SK-N-SH (cell line): ENCODE measurements around the gene ADD3. TPM values are rescaled to one million over a fixed set of nuclear protein-coding genes. Genes with fewer than 3 reads are reported as not detected.

Experiments used
- CTCF ChIA-PET: fragments of 300-600, 350-600 bp; formaldehyde crosslinking; extraction: SDS; loops from one replicate; lab custom pipeline; 2021; lab: Yijun Ruan, JAX
- POLR2A ChIA-PET: fragments of 350-600 bp; sonication (Branson Sonifier 250); formaldehyde crosslinking; extraction: SDS; loops from one replicate; lab custom pipeline; 2020; ENCODE audit warnings: antibody characterized with exemption, inconsistent platforms; lab: Yijun Ruan, JAX
- DNase-seq: peaks from one replicate; pipeline ENCODE4 v3.0.0; 2012
- H2AFZ ChIP-seq: fragments of 200-600 bp; sonication (generic); 2 replicates; pipeline ENCODE4 v1.8.1; 2016; ENCODE audit warnings: antibody characterized with exemption, mild to moderate bottlenecking, low read depth
- H3F3A ChIP-seq: fragments of 200-600 bp; sonication (generic); replicated peaks from 2 replicates; pipeline ENCODE3; 2016; ENCODE audit warnings: antibody characterized with exemption, mild to moderate bottlenecking; ENCODE audit not compliant: insufficient read depth
- H3K27ac ChIP-seq, 2 experiments: fragments of 200-500 bp in 1 of 2; fragments of 200-600 bp in 1 of 2; sonication (Bioruptor generic) in 1 of 2; sonication (generic), shearing (Covaris generic) in 1 of 2; 2 replicates each; pipeline versions ENCODE4 v1.5.1 to v1.6.1; 2014 to 2016; ENCODE audit warnings: low read depth in 2 of 2, inconsistent platforms in 1 of 2, low read length in 1 of 2, mild to moderate bottlenecking in 1 of 2, mixed read lengths in 1 of 2
- H3K27me3 ChIP-seq: fragments of 200-600 bp; sonication (generic), shearing (Covaris generic); 2 replicates; pipeline ENCODE4 v1.6.1; 2016; ENCODE audit warnings: mixed run types; ENCODE audit not compliant: insufficient read depth
- H3K36me3 ChIP-seq, 2 experiments: fragments of 200-500 bp in 1 of 2; fragments of 200-600 bp in 1 of 2; sonication (Bioruptor generic) in 1 of 2; sonication (generic) in 1 of 2; replicated peaks in 1 of 2; 2 replicates each; pipeline versions ENCODE3 to v1.5.1; 2014 to 2016; ENCODE audit warnings: low read length in 1 of 2, mild to moderate bottlenecking in 1 of 2; ENCODE audit not compliant: insufficient read depth in 2 of 2, control insufficient read depth in 1 of 2
- H3K4me1 ChIP-seq, 2 experiments: fragments of 200-500 bp in 1 of 2; fragments of 200-600 bp in 1 of 2; sonication (Bioruptor generic) in 1 of 2; sonication (generic), shearing (Covaris generic) in 1 of 2; 2 replicates each; pipeline versions ENCODE4 v1.5.1 to v1.6.1; 2014 to 2016; ENCODE audit warnings: low read depth in 1 of 2, low read length in 1 of 2, mixed run types in 1 of 2; ENCODE audit not compliant: insufficient read depth in 2 of 2, control insufficient read depth in 1 of 2
- H3K4me2 ChIP-seq: fragments of 200-600 bp; sonication (generic), shearing (Covaris generic); 2 replicates; pipeline ENCODE4 v1.6.1; 2017; ENCODE audit warnings: mixed run types
- H3K4me3 ChIP-seq, 2 experiments: fragments of 200-500 bp in 1 of 2; fragments of 200-600 bp in 1 of 2; sonication (Bioruptor generic) in 1 of 2; sonication (generic), shearing (Covaris generic) in 1 of 2; 2 replicates each; pipeline versions ENCODE4 v1.5.1 to v1.8.1; 2014 to 2016; ENCODE audit warnings: low read depth in 2 of 2, inconsistent platforms in 1 of 2, low read length in 1 of 2, mild to moderate bottlenecking in 1 of 2, mixed read lengths in 1 of 2, moderate library complexity in 1 of 2
- H3K79me2 ChIP-seq: fragments of 200-600 bp; sonication (generic); 2 replicates; pipeline ENCODE4 v1.8.1; 2017; ENCODE audit warnings: mild to moderate bottlenecking; ENCODE audit not compliant: insufficient read depth
- H3K9ac ChIP-seq: fragments of 200-600 bp; sonication (generic); 2 replicates; pipeline ENCODE4 v1.6.1; 2017; ENCODE audit warnings: mixed run types
- H3K9me2 ChIP-seq: fragments of 200-600 bp; sonication (generic); 2 replicates; pipeline ENCODE4 v1.6.1; 2017; ENCODE audit warnings: mixed run types
- H3K9me3 ChIP-seq: fragments of 200-600 bp; sonication (generic); 2 replicates; pipeline ENCODE4 v1.6.1; 2017; ENCODE audit warnings: mixed run types, mild to moderate bottlenecking, moderate library complexity
- H4K20me1 ChIP-seq: fragments of 200-600 bp; sonication (generic); 2 replicates; pipeline ENCODE4 v1.6.1; 2017; ENCODE audit warnings: mild to moderate bottlenecking, mixed run types; ENCODE audit not compliant: insufficient read depth
- EZH2phosphoT487 ChIP-seq: fragments of 200-600 bp; sonication (generic); IDR thresholded peaks from 2 replicates; pipeline ENCODE4 v1.6.1; 2017; ENCODE audit warnings: low read depth, mixed run types, mild to moderate bottlenecking, antibody characterized with exemption, moderate library complexity, borderline replicate concordance
- GABPA ChIP-seq: IDR thresholded peaks from 2 replicates; pipeline ENCODE4 v1.4.0; 2012; ENCODE audit warnings: low read depth, mild to moderate bottlenecking
- GATA2 ChIP-seq: sonication (generic); formaldehyde crosslinking; IDR thresholded peaks from 2 replicates; pipeline ENCODE4 v1.5.0; 2020; ENCODE audit warnings: mild to moderate bottlenecking, missing genetic modification reagents
- JUND ChIP-seq: IDR thresholded peaks from 2 replicates; pipeline ENCODE4 v1.4.0; 2012
- MEF2A ChIP-seq: IDR thresholded peaks from 2 replicates; pipeline ENCODE4 v1.4.0; 2012; ENCODE audit warnings: low read depth, borderline replicate concordance
- NRF1 ChIP-seq: IDR thresholded peaks from 2 replicates; pipeline ENCODE4 v1.6.1; 2012; ENCODE audit warnings: low read depth, mild to moderate bottlenecking, low read length
- PBX3 ChIP-seq: IDR thresholded peaks from 2 replicates; pipeline ENCODE4; 2012
- RAD21 ChIP-seq: IDR thresholded peaks from 2 replicates; pipeline ENCODE4 v1.6.1; 2012; ENCODE audit warnings: mild to moderate bottlenecking, low read length
- RFX5 ChIP-seq: IDR thresholded peaks from 2 replicates; pipeline ENCODE4 v1.6.1; 2012; ENCODE audit warnings: mild to moderate bottlenecking, improper control_type of control experiment, low read length
- RXRA ChIP-seq: IDR thresholded peaks from 2 replicates; pipeline ENCODE4 v1.4.0; 2012; ENCODE audit warnings: low read depth, mild to moderate bottlenecking, borderline replicate concordance
- TEAD4 ChIP-seq: IDR thresholded peaks from 2 replicates; pipeline ENCODE4 v1.4.0; 2012; ENCODE audit warnings: mild to moderate bottlenecking, borderline replicate concordance; ENCODE audit not compliant: insufficient read depth
- WGBS: methylation state at CpG from one replicate; pipeline ENCODE4 v1.1.6; 2017; ENCODE audit warnings: low lambda C conversion rate; 5-methylcytosine and 5-hydroxymethylcytosine counted together
- polyA plus RNA-seq, 3 experiments: library from polyadenylated mRNA; depleted of rRNA; stranded (reverse); fragments of >200 nt; gene quantifications; 2 replicates each; pipeline ENCODE4 v1.2.3, GENCODE V29; 2012
- TF ChIP-seq, protein P1 (sequence below): fragments of 150-350 bp; IDR thresholded peaks from 2 replicates; pipeline ENCODE4 v1.6.1; 2017; ENCODE audit warnings: antibody characterized with exemption, low read length, low read depth, borderline replicate concordance

ADD3 gene
- polyA plus RNA-seq, 1 of the 3 experiments (the other 2 are of a cell fraction) = 27.6 TPM

DNA sequence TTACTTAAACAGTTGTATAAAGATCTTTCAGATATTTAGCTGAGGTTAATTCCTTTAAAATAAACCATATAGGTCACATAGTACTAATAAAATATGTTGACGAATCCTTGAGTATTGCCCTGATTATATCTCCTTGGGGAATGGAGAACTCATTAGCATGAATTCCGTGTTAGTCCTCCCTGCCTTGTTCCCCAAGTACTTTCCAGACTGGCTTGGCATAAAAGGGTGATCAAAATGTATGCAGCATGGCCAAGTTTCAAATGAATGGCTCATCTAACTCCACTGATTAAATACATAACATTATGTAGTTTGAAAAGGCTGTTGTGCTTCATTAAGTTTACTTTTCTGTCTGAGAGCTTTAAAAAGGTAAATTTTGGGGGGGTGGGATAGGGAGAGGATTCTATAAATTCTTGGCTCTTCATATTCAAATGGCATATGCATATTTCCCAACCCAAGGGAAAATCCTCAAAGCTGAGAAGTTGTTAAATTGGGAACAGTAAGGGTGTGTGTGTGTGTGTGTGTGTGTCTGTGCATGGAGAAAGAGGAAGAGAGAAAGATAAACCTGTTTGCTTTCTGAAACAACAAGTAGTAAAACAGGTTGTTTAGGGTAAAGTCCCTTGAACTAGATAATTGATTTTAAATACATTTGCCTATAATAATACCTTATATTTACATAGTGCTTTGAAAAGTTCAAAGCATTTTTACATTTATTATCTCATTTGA lies 4.8 kb upstream of the ADD3 start:
- no peak for TF ChIP-seq TEAD4
- no peak for TF ChIP-seq PBX3
- no peak for TF ChIP-seq RAD21
- no peak for TF ChIP-seq RXRA
- no peak for TF ChIP-seq RFX5
- no peak for TF ChIP-seq JUND
- no peak for TF ChIP-seq NRF1
- Histone ChIP-seq H4K20me1 (no peaks in the 10 kb centered on the region), H3K4me2 (no peak overlapping the region), H3K27ac (no peak overlapping the region), H3K79me2 (no peaks in the 10 kb centered on the region), H3K4me3 (no peak overlapping the region), H3K9ac (no peak overlapping the region), H3K4me1 (peaks cover 14 to 17% of the 10 kb centered on the region in 2 experiments; a peak in 3 of 4 replicates), H3K9me3 (no peaks in the 10 kb centered on the region), H3F3A (peaks cover 10% of the 10 kb centered on the region), H3K27me3 (no peaks in the 10 kb centered on the region), H3K36me3 (no peaks in the 10 kb centered on the region), H2AFZ (no peak overlapping the region), H3K9me2 (no peaks in the 10 kb centered on the region)
- ChIA-PET CTCF (interaction anchor here (1.0 kb wide), 1 partner anchor 12 kb away, joined by 3 read pairs; no protein-coding TSS in a partner anchor), POLR2A (no interaction called here)
- no peak for DNase-seq
- 94% methylated on average over 2 of the region's 2 CpGs for WGBS

DNA sequence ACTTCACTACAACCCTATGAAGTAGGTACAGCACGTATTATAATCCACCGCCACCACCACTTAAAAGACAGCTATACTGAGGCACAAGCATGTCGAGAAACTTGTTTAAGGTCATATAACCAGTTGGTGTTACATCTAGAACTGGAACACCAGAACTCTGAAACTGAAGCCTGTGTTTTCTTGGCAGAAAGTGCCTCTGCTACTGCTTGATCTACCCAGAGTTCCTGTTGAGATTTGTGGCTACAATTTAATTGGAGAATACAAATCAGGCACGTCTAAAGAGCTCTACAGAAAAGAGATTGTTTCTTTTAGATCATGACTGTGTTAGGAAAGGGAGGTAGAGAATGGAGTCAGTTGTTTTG lies 4.3 kb upstream of the ADD3 start:
- WGBS = 91% methylated on average over 4 of the region's 4 CpGs
- H3K9me2 ChIP-seq = no peaks in the 10 kb centered on the region
- H3K79me2 ChIP-seq = peaks cover 4% of the 10 kb centered on the region
- H4K20me1 ChIP-seq = no peaks in the 10 kb centered on the region
- TF ChIP-seq GABPA = no peak
- no peak for TF ChIP-seq EZH2phosphoT487
- TF ChIP-seq MEF2A = no peak
- no peak for TF ChIP-seq GATA2
- TF ChIP-seq RAD21 = no peak
- no peak for TF ChIP-seq RFX5
- TF ChIP-seq NRF1 = no peak
- TF ChIP-seq, protein P1, sequence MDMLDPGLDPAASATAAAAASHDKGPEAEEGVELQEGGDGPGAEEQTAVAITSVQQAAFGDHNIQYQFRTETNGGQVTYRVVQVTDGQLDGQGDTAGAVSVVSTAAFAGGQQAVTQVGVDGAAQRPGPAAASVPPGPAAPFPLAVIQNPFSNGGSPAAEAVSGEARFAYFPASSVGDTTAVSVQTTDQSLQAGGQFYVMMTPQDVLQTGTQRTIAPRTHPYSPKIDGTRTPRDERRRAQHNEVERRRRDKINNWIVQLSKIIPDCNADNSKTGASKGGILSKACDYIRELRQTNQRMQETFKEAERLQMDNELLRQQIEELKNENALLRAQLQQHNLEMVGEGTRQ = no peak
- TF ChIP-seq, all 33 proteins: peak for 0
- Histone ChIP-seq H3K4me1 (peaks cover 14 to 17% of the 10 kb centered on the region in 2 experiments; a peak in 3 of 4 replicates), H3K36me3 (no peaks in the 10 kb centered on the region), H3K4me2 (no peak overlapping the region), H3K27me3 (no peaks in the 10 kb centered on the region), H3K9ac (no peak overlapping the region), H3F3A (peaks cover 10% of the 10 kb centered on the region), H2AFZ (no peak overlapping the region), H3K27ac (no peak overlapping the region), H3K9me3 (no peaks in the 10 kb centered on the region), H3K4me3 (no peak overlapping the region)
- ChIA-PET POLR2A (no interaction called here), CTCF (no interaction called here)
- DNase-seq = no peak
